Measurements from ENCODE around the gene LRMDA.

Gene LRMDA

GRCh38 chr10:75542084-75542483, 110.7 kb downstream of the LRMDA start:
- Histone ChIP-seq H2AFZ (ENCODE audit: low read length) (no peak overlapping the region), H3K4me2 (ENCODE audit: low read depth, low read length, poor library complexity, severe bottlenecking) (no peak overlapping the region)

GRCh38 chr10:75542906-75543305, 111.5 kb downstream of the LRMDA start:
- Histone ChIP-seq H3K9ac (ENCODE audit: low read depth, low read length, poor library complexity, severe bottlenecking) (no peak overlapping the region), H3K4me3 (ENCODE audit: low read length, poor library complexity, severe bottlenecking) (no peak overlapping the region), H3K36me3 (ENCODE audit: insufficient read depth, low read length) (no peaks in the 10 kb centered on the region)

More at GRCh38 chr10:75542084-75542483, 110.7 kb downstream of the LRMDA start:
- no peaks in the 10 kb centered on the region for H3K27me3 ChIP-seq (ENCODE audit: insufficient read depth, low read length, poor library complexity, severe bottlenecking)
- H3K4me1 ChIP-seq (ENCODE audit: insufficient read depth, low read length, poor library complexity, severe bottlenecking) = peaks cover 32% of the 10 kb centered on the region
- H3K9me2 ChIP-seq (replicated peaks; ENCODE audit: low read depth, low read length) = no peaks in the 10 kb centered on the region
- H3F3A ChIP-seq (ENCODE audit: low read depth) = peaks cover 2% of the 10 kb centered on the region; the same call in 1 of the 2 replicates
- H3K9ac ChIP-seq (ENCODE audit: low read depth, low read length, poor library complexity, severe bottlenecking) = no peak overlapping the region
- TF ChIP-seq EZH2phosphoT487 (IDR thresholded peaks at IDR 0.05; ENCODE audit: borderline replicate concordance) = no peak
- TF ChIP-seq CTCF (conservative IDR thresholded peaks at IDR 0.05; ENCODE audit: low read length) = no peak
- no peaks in the 10 kb centered on the region for H3K9me3 ChIP-seq (ENCODE audit: insufficient read depth, low read depth, low read length)
- no peak overlapping the region for H3K4me3 ChIP-seq (ENCODE audit: low read length, poor library complexity, severe bottlenecking)
- H4K20me1 ChIP-seq (ENCODE audit: insufficient read depth, low read length, poor library complexity, severe bottlenecking) = no peaks in the 10 kb centered on the region
- no peaks in the 10 kb centered on the region for H3K36me3 ChIP-seq (ENCODE audit: insufficient read depth, low read length)
- no peaks in the 10 kb centered on the region for H3K79me2 ChIP-seq (ENCODE audit: insufficient read depth, low read length)

GRCh38 chr10:75544386-75544785, 113.0 kb downstream of the LRMDA start:
- Histone ChIP-seq H4K20me1 (ENCODE audit: insufficient read depth, low read length, poor library complexity, severe bottlenecking) (no peaks in the 10 kb centered on the region), H3K79me2 (ENCODE audit: insufficient read depth, low read length) (no peaks in the 10 kb centered on the region), H3K9me3 (ENCODE audit: insufficient read depth, low read depth, low read length) (no peaks in the 10 kb centered on the region), H3K9ac (ENCODE audit: low read depth, low read length, poor library complexity, severe bottlenecking) (no peak overlapping the region), H3K36me3 (ENCODE audit: insufficient read depth, low read length) (no peaks in the 10 kb centered on the region), H3K9me2 (replicated peaks; ENCODE audit: low read depth, low read length) (no peaks in the 10 kb centered on the region), H3F3A (ENCODE audit: low read depth) (peaks cover 15% of the 10 kb centered on the region), H2AFZ (ENCODE audit: low read length) (no peak overlapping the region), H3K4me3 (ENCODE audit: low read length, poor library complexity, severe bottlenecking) (no peak overlapping the region), H3K4me2 (ENCODE audit: low read depth, low read length, poor library complexity, severe bottlenecking) (peak overlapping the region; percentile 1), H3K4me1 (ENCODE audit: insufficient read depth, low read length, poor library complexity, severe bottlenecking) (peaks cover 52% of the 10 kb centered on the region), H3K27me3 (ENCODE audit: insufficient read depth, low read length, poor library complexity, severe bottlenecking) (no peaks in the 10 kb centered on the region)
- TF ChIP-seq EZH2phosphoT487 (IDR thresholded peaks at IDR 0.05; ENCODE audit: borderline replicate concordance) (no peak), CTCF (conservative IDR thresholded peaks at IDR 0.05; ENCODE audit: low read length) (no peak)

More at GRCh38 chr10:75542906-75543305, 111.5 kb downstream of the LRMDA start:
- Histone ChIP-seq H3F3A (ENCODE audit: low read depth) (peaks cover 10% of the 10 kb centered on the region), H3K9me2 (replicated peaks; ENCODE audit: low read depth, low read length) (no peaks in the 10 kb centered on the region), H3K9me3 (ENCODE audit: insufficient read depth, low read depth, low read length) (no peaks in the 10 kb centered on the region), H3K79me2 (ENCODE audit: insufficient read depth, low read length) (no peaks in the 10 kb centered on the region), H2AFZ (ENCODE audit: low read length) (no peak overlapping the region), H3K4me1 (ENCODE audit: insufficient read depth, low read length, poor library complexity, severe bottlenecking) (peaks cover 40% of the 10 kb centered on the region), H3K27me3 (ENCODE audit: insufficient read depth, low read length, poor library complexity, severe bottlenecking) (no peaks in the 10 kb centered on the region), H4K20me1 (ENCODE audit: insufficient read depth, low read length, poor library complexity, severe bottlenecking) (no peaks in the 10 kb centered on the region), H3K4me2 (ENCODE audit: low read depth, low read length, poor library complexity, severe bottlenecking) (no peak overlapping the region)
- TF ChIP-seq EZH2phosphoT487 (IDR thresholded peaks at IDR 0.05; ENCODE audit: borderline replicate concordance) = no peak
- TF ChIP-seq CTCF (conservative IDR thresholded peaks at IDR 0.05; ENCODE audit: low read length) = no peak

All from Loucy (cell line).